ENCODE data around the gene SLITRK3. TPM values are rescaled to one million over a fixed set of nuclear protein-coding genes. Genes with fewer than 3 reads are reported as not detected.

Gene SLITRK3, protein sequence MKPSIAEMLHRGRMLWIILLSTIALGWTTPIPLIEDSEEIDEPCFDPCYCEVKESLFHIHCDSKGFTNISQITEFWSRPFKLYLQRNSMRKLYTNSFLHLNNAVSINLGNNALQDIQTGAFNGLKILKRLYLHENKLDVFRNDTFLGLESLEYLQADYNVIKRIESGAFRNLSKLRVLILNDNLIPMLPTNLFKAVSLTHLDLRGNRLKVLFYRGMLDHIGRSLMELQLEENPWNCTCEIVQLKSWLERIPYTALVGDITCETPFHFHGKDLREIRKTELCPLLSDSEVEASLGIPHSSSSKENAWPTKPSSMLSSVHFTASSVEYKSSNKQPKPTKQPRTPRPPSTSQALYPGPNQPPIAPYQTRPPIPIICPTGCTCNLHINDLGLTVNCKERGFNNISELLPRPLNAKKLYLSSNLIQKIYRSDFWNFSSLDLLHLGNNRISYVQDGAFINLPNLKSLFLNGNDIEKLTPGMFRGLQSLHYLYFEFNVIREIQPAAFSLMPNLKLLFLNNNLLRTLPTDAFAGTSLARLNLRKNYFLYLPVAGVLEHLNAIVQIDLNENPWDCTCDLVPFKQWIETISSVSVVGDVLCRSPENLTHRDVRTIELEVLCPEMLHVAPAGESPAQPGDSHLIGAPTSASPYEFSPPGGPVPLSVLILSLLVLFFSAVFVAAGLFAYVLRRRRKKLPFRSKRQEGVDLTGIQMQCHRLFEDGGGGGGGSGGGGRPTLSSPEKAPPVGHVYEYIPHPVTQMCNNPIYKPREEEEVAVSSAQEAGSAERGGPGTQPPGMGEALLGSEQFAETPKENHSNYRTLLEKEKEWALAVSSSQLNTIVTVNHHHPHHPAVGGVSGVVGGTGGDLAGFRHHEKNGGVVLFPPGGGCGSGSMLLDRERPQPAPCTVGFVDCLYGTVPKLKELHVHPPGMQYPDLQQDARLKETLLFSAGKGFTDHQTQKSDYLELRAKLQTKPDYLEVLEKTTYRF
- total RNA-seq (2014; rRNA removed; shearing (Covaris generic)): 0.03 TPM in 1 of 2 replicates, not detected in the other
- 0.05 and 0.24 TPM in 2 replicates for polyA plus RNA-seq (2015; cell fraction: cytosol; rRNA removed)
- 0.02 and 0.03 TPM in 2 replicates for polyA plus RNA-seq (2015; cell fraction: nucleus; rRNA removed)

DNA sequence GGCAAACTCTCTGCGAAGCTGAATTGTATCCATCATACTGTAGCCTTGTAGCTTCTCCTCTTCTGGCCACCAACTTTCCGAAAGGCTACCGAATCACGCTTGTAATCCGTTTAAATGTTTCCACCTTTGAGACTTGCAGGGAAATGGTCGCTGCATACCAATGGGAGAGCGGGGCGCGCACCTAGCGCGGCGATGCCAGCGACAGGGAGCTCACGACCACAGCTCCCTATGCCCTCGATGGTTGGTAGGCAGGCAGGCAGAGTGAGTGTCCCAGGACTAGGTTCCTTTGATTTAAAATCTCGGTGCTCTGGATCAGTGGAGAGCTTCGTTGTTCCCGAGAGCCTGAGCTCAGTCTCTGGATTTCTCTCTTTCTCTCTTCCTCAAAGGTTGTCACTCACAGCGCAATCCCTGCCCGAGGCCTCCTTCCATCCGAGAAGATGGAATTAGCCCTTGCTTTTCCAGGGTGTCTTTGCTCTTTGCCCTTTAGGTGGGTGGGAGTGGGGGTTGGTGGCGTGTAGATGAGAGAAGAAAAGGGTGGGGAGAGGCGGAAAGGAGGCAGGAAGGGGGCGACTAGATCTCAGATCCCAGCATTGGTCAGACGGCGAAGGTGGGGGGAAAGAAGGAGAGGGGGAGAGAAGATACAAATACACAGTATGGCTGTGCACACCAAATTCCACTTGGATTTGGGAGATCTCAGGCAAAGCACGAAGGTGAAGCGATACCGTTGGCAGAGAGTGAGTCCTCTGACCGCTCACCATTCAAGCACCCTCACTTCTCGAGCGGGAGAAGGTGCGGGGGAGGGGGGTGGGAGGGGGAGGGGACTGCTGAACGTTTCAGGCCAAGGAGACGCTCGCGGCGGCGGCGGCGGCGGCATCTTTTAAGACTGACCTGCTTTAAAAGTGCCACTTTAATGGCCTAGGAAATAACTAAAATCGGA, at the start of gene SLITRK3:
SLITRK3 (minus strand) TSS at position 745 of the 937 bp plus-strand sequence. CDS start 5,554 bp downstream, outside the sequence.
- no peak for DNase-seq (ENCODE audit: low read depth)

DNA sequence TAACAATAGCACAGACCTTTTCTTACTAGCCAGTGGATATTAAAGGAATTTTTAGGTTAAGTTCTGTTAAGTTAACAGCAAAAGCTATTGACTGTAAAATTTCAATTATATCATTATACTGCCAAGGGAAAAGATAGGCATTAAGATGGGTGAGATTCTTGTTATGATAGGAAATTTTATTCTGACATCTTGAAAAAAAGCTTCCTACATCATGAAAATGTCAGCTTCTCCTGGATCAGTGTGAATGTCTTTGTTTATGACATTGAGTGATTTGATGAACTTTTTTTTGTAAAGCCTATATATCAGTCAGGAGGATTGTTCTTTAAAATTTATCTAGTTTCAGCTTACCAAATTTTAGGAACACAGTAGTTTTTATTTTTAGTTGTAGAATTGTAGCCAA, 47.4 kb upstream of the SLITRK3 start:
- DNase-seq (ENCODE audit: low read depth): no peak

DNA sequence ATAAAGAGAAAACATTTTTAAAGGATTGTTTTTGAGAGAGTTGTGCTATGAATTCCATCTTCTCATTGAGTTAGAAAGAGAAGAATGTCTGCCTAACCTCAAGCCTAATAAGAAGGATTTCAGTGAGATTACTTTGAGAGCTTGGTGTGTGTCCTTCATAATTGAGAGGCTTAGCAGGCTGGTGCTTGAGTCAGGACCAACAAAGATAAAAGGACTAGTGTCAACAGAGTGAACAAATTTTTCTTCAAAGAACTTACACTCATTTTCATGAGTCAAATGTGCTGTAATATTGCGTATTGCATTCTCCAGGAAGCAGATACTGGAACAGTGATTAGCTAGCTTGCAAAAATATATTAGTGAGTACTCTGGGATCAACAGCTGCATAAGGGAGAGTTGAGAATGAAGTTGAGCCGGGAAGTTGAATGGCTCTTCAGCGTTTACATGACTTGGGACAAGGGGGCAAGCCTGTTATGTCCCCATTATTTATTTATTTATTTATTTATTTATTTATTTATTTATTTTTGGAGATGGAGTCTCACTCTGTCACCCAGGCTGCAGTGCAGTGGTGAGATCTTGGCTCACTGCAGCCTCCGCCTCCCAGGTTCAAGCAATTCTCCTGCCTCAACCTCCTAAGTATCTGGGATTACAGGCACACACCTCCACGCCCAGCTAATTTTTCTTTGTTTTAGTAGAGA, 37.5 kb upstream of the SLITRK3 start:
- DNase-seq (ENCODE audit: low read depth): peak; percentile 20

DNA sequence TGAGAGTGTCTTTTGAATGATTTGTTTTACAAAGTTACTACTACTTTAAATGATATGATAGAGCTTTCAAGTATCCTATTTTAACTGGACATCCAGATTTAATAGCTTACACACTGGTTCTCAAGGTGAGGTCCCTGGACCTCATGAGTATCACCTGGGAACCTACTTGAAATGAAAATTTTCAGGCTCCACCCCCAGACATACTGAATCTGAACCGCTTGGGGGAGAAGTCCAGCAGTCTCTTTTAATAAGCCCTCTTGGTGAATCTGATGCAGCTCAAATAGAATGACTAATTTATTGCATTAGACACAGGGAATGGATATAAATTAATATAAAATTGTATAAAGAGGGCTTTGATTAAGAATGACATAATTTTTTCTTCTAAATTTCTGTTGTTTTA, 29.4 kb upstream of the SLITRK3 start:
- no peak for DNase-seq (ENCODE audit: low read depth)

DNA sequence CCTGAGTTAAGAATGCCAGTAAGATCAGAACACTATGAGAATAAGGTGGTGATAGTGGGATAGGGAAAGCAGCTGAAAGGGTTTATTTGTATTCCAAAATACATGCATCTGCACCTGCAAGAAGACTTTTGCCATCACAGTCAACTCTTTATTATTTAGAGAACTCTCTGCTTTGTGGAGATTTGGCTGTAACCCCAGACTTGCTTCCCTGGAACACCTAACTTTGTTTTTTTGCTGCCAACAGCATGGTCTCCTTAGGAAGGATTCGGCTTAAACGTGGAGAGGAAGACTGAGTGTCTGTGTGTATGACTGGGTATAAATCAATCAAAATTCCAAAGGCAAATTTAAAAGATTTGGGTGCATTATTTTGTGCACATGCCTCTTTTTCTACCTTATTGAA, 21.6 kb upstream of the SLITRK3 start:
- no peak for DNase-seq (ENCODE audit: low read depth)

DNA sequence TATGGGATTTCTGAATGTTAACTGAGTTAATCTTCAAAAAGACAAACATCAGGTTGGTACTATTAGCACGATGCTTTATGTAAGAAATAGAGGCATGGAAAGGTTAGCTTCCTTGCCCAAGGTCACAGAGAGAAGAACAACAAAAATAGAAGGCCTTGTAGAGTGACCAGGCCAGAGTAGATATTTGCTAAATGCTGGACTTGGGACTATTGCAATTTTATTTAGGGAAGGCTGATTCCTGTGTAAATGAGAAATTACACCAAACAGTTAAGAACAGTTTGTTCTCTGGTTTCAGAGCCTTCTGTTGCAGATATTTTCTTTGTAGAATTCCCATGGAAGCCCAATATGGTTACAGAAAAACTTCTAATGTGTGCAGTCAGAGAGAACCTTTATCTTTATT, 16.4 kb upstream of the SLITRK3 start:
- DNase-seq (ENCODE audit: low read depth): no peak

DNA sequence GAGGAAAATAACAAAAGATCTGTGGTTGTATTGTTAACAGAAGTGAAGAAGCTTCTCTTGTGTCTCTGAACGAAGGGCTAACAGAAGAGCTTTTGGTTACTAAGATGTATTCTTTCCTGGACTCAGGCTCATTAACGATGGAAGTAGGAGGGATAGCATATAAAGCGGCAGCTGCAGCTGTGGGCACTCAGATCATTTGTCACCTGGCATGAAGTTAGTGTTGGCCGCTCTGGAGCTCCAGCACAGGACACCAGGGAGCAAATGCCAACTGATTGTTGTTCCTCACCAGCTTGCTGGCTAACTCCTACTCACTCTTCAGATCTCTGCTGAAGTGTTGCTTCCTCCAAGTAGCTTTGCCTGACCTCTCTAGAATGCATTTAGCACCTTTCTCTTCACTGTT, 15.5 kb upstream of the SLITRK3 start:
- DNase-seq (ENCODE audit: low read depth): no peak

DNA sequence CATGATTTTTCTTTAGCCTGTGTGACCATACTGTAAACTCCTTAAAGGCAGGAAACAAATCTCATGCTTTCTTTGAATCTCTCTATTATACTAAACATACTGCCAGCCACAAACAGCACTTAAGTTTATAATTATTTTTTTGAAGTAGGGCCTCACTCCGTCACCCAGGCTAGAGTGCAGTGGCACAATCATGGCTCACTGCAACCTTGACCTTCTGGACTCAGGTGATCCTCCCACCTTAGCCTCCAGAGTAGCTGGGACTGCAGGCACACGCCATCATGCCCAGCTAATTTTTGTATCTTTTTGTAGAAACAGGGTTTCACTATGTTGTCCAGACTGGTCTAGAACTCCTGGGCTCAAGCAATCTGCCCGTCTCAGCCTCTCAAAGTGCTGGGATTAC, 14.5 kb upstream of the SLITRK3 start:
- DNase-seq (ENCODE audit: low read depth): no peak

DNA sequence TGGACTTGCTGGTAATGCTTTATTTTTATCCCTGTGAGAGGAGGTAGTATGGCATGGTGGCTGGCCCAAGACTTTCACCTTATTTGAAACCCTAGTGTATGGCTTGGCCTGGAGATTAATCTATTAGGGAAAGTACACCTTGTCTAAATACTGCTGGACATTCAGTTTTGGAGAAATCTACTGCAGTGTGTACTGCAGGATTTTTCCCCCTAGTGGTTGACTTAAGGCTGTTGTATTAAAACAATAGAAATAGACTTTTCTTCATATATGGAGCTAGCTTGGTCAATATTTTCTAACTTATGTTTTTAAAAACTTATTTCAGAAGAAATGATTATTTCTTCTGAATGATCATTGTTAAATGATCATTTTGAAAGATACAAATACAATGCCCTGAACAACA, 13.9 kb upstream of the SLITRK3 start:
- no peak for DNase-seq (ENCODE audit: low read depth)

DNA sequence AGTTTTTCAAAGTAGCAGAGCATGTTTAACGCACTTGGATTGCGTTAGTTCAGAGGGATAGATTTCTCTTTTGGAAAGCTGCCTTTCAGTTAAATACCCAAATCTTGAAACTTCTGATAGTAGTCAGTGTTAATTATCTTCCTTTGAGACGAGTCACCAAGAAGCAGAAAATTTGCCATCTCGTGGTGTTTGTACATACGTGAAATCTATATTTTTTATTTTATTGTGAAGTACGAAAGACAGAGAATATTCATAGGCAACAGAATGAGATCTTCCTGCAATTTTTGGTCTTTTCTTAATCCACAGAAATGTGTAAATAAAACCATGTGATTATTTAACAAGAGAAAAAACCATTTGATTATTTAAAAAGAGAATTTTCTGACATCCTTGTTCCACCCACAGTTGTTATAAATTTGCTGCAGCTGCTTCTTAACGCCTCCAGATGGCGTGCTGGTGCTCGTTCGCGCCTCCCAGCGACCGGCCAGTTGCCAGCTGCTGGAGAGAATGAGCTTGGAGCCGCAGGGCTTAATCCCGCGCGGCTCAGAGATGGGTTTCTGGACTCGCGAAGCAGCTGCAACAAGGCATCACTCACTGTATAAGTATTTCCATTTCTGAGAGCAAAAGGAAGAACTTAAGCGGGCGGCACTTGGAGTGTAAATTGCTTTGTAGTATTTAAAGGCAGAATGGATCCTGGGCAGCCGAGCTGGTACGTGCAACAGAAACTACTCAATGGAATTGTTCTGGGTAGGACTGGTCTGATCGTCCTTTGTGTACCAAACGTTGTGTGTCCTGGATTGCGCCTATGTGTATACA, 10.5 kb upstream of the SLITRK3 start:
- DNase-seq (ENCODE audit: low read depth): peak; percentile 52

DNA sequence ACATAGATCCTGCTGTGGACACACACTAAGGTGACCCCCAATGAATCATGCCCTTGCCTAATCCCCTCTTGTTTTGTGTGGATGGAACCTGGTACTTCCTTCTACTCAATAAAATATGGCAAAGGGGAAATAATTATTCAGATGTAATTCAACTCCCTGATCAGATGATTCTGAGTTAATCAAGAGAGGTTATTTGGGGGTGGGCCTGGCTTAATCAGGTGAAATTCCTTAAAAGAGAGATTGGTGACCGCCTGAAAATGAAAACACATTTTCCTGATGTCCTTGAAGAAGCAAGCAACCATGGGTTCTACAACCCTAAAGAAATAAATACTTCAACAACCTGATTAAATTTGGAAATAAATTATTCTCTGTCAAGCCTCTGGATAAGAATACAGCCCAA, 8.3 kb upstream of the SLITRK3 start:
- DNase-seq (ENCODE audit: low read depth): no peak

DNA sequence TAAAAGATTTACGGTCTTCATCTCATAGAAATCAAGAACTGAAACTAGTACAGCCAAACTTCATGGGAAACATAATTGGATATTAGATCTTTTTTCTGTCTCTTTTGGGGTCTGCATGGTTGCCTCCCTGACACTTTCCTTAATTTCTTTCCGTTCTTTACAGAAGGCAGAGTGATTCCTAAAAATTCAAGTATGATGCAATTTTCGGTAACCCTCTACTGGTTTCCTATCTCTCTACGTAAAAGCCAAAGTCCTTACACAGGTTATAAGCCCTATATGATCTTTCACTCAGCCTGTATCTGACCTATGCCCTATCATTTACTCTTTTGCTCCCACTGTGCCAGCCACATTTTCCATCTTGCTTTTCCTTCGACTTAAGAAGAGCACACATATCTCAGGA, 6.8 kb upstream of the SLITRK3 start:
- no peak for DNase-seq (ENCODE audit: low read depth)

DNA sequence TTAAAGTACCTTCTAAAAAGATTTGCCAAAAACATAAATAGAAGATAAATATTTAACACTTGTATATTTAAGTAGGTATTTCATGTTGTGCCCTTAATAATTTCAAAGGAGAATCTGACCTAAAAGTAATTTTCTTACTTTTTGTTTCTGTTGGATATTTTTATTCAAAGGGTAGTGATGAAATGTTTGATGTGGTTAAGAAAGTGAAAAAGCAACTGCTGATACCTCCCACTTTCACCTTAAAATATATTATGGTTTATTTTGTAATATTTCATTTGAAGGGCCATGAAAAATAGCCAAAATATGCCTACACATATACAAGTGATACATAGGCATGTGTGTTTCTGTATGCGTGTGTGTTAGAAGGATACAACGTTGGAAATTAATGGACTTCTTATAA, 5.8 kb upstream of the SLITRK3 start:
- DNase-seq (ENCODE audit: low read depth): no peak

DNA sequence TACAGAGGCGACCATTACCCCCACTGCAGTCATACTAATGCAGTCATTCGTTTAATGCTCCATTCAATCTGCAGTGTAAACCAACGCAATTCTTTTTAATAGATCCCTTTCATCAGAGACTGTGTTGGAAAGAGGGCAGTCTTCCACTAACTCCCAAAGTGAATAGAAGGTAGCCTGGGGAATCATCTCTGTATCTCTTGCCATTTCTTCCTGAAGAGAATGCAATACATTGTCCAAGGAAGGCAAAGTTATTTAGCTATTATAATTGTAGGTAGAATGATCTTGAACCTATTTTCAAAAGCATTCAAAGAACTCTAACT, 1.3 kb upstream of the SLITRK3 start:
- no peak for DNase-seq (ENCODE audit: low read depth)

DNA sequence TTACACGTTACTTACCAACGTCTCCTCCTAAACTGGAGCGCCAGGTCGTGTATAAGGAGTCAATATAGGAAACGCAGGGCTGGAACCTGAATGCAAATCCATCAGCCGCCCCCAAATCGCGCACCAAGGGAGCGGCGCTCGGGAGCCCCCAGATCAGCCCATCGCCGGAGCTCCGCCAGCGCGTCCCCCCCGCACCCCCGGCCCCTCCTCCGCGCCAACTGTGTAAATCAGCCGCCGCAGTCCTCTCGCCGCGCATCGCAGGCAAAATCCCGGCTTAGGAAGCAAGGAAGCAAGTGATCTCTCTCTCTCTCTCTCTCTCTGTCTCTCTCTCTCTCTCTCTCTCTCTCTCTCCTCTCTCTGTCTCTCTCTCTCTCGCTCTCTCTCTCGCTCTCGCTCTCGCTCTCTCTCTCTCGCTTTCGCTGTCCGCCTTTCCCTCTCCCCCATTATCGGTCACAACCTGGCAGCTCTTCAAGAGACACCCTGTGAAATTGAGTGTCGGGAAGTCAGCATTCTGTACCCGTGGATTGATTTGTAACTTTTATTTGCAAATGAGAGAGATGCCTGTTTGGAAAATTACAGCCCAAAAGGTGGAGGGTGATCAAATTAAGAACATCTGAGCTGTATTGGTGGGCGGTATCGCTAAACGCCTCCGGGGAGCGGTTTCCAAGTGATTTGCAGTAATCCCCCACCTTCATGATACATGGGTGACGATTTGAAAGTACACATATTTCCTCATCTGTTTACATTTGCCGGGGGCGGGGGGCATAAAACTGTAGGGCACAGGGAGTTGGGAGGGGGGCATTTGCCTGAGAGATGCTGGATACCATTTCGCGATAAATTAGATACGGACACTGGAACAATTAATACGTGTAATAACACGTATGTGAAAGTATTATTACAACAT, 645 bp upstream of the SLITRK3 start:
- no peak for DNase-seq (ENCODE audit: low read depth)

DNA sequence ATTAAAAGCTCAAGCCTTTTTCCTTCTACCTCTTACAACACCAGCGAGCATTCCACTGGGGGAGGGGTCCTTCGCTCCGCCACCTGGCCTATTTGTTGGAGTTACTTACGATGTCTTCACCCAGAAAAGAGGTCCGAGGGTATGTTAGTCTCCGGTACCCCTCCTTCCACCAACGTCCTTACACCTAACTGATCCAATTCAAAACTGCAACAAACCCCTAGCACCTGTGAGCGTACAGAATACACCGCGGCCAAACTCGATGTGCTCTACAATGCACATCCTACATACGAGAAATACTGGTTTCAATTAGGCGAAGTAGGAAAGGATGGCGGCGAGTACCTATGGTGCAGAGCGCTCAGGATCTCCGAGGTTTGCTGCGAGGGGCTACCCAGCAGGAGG, 944 bp downstream of the SLITRK3 start:
- no peak for DNase-seq (ENCODE audit: low read depth)

DNA sequence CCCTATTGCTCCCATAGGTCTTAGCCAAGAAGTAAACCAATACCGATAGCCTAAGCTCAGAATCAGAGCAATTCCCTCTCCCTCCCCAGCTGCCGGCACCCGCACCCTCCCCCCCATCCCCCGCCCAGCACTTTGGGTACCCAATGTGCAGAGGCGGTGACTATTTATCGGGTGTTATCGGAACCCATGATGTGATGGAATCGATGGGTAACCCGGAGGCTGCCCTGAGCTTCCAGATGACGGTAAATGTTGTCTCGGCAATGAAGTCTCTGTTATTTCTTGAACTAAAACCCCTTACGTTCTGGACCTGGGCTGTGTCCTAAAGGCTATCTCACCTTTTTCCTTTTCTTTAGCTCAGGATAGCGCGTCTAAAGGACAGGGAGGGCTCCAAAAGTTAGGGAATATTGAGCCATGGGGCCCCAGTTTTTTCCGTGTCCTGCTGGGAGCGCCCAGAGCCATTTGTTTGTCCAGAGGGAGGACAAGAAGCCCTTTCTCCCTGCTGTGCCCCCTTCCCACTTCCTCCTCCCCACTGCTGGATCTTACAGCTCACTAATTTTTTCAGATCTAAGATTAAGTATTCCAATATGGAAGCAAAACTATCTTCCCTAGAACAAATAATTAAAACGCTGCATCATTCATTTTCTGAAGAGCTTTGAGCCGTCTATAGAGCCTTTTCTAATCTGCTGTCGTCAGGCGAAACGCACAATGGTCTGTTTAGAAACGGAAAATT, 1.5 kb downstream of the SLITRK3 start:
- no peak for DNase-seq (ENCODE audit: low read depth)

Data from HT1080 (cell line).